H1 (cell line): Measurements from ENCODE around the gene DAPK1. TPM values are rescaled to one million over a fixed set of nuclear protein-coding genes. Genes with fewer than 3 reads are reported as not detected.

Experiments
- ASH2L ChIP-seq: fragments of 200-600, 300-600 bp; sonication (generic); IDR thresholded peaks from one replicate; pipeline ENCODE4 v1.7.1; 2017; ENCODE audit warnings: low read length
- ATF2 ChIP-seq: IDR thresholded peaks from 2 replicates; pipeline ENCODE4 v1.6.1; 2012; ENCODE audit warnings: low read length, inconsistent platforms
- ATF3 ChIP-seq: IDR thresholded peaks from 2 replicates; pipeline ENCODE4 v1.6.1; 2011; ENCODE audit warnings: low read depth, mild to moderate bottlenecking, low read length; ENCODE audit not compliant: insufficient read depth
- CBX5 ChIP-seq: fragments of 300-800, 300-1000 bp; sonication (generic); IDR thresholded peaks from 2 replicates; pipeline ENCODE4 v1.7.1; 2016; ENCODE audit warnings: antibody characterized with exemption, low read length, low read depth
- CHD2 ChIP-seq: IDR thresholded peaks from 2 replicates; pipeline ENCODE4 v1.6.1; 2012; ENCODE audit warnings: low read length, improper control_type of control experiment
- CREB1 ChIP-seq: IDR thresholded peaks from 2 replicates; pipeline ENCODE4 v1.6.1; 2012; ENCODE audit warnings: inconsistent platforms
- CTCF ChIP-seq, 3 experiments: IDR thresholded peaks; 1 replicate in 2 of 3; 2 replicates in 1 of 3; pipeline versions ENCODE4 v1.5.1 to v1.6.1; 2011; ENCODE audit warnings: low read length in 3 of 3, mild to moderate bottlenecking in 3 of 3, inconsistent platforms in 2 of 3, low read depth in 1 of 3, moderate library complexity in 1 of 3; ENCODE audit not compliant: insufficient read depth in 1 of 3; ENCODE audit errors: control extremely low read depth in 1 of 3
- EGR1 ChIP-seq: IDR thresholded peaks from 2 replicates; pipeline ENCODE4 v1.6.1; 2011; ENCODE audit warnings: low read depth, low read length, borderline replicate concordance
- GABPA ChIP-seq: IDR thresholded peaks from 2 replicates; pipeline ENCODE4 v1.6.1; 2011; ENCODE audit warnings: mild to moderate bottlenecking, low read length, moderate library complexity, borderline replicate concordance; ENCODE audit not compliant: insufficient read depth
- HDAC6 ChIP-seq: IDR thresholded peaks from one replicate; pipeline ENCODE4 v1.7.1; 2012; ENCODE audit warnings: low read depth, mild to moderate bottlenecking, inconsistent platforms, low read length, moderate library complexity
- MAX ChIP-seq: IDR thresholded peaks from 2 replicates; pipeline ENCODE4 v1.6.1; 2012; ENCODE audit warnings: inconsistent platforms
- PHF8 ChIP-seq: fragments of 200-600 bp; sonication (generic); conservative IDR thresholded peaks from 2 replicates; pipeline ENCODE4 v1.7.1; 2012; ENCODE audit warnings: low read depth, mild to moderate bottlenecking, inconsistent platforms, low read length, moderate library complexity
- POU5F1 ChIP-seq: IDR thresholded peaks from 2 replicates; pipeline ENCODE4 v1.6.1; 2011; ENCODE audit warnings: low read depth, mild to moderate bottlenecking, low read length, moderate library complexity
- RNF2 ChIP-seq: fragments of 200-900, 300-1000 bp; sonication (generic); IDR thresholded peaks from 2 replicates; pipeline ENCODE4 v1.7.1; 2016; ENCODE audit warnings: borderline replicate concordance, low read depth, mild to moderate bottlenecking, antibody characterized with exemption, low read length; ENCODE audit not compliant: poor library complexity, severe bottlenecking; ENCODE audit errors: missing control alignments
- SIRT6 ChIP-seq: IDR thresholded peaks from one replicate; pipeline ENCODE4 v1.7.1; 2012; ENCODE audit warnings: low read length, inconsistent platforms
- SIX5 ChIP-seq: IDR thresholded peaks from 2 replicates; pipeline ENCODE4 v1.6.1; 2011; ENCODE audit warnings: mild to moderate bottlenecking, low read depth, low read length
- SP1 ChIP-seq: IDR thresholded peaks from 2 replicates; pipeline ENCODE4 v1.6.1; 2011; ENCODE audit warnings: low read depth, low read length
- SP4 ChIP-seq: IDR thresholded peaks from 2 replicates; pipeline ENCODE4 v1.6.1; 2012; ENCODE audit warnings: low read length, inconsistent platforms
- SRF ChIP-seq: IDR thresholded peaks from 2 replicates; pipeline ENCODE4 v1.6.1; 2011; ENCODE audit warnings: mild to moderate bottlenecking, low read depth, low read length, moderate library complexity
- SUZ12 ChIP-seq: fragments of 200-600 bp; sonication (generic); IDR thresholded peaks from 2 replicates; pipeline ENCODE4 v1.6.1; 2012; ENCODE audit warnings: mild to moderate bottlenecking, inconsistent platforms, low read length, moderate library complexity, mixed read lengths
- TAF7 ChIP-seq: optimal IDR thresholded peaks from 2 replicates; pipeline ENCODE3; 2011; ENCODE audit warnings: low read depth, mild to moderate bottlenecking, inconsistent platforms, low read length, moderate library complexity, borderline replicate concordance
- polyA plus RNA-seq, 7 experiments: library from polyadenylated mRNA; depleted of rRNA in 3 of 7; stranded (reverse) in 5 of 7; unstranded in 2 of 7; fragments of >200 nt in 5 of 7; fragments of 200-250 nt in 2 of 7; gene quantifications; 1 replicate in 5 of 7; 2 replicates in 1 of 7; 4 replicates in 1 of 7; pipeline versions ENCODE4 v1.2.1 to v1.2.3, GENCODE V29; 2011 to 2013; ENCODE audit warnings: missing spikeins in 2 of 7, mixed read lengths in 2 of 7
- total RNA-seq: library from RNA; stranded (reverse); fragmentation: NEBNext Ultra II Directional; extraction: Animal tissue kit (Norgen Biotek cat#: 25700); gene quantifications from 2 replicates; pipeline ENCODE4 v1.2.1, GENCODE V29; 2021

The DAPK1 gene
- total and polyA plus RNA-seq, 2 of the 8 experiments (the other 6 are each of a cell fraction or from before 2014, with no cell fraction given) = 62.4 to 131 TPM

- TF ChIP-seq GABPA = no peak; the same call in 1 of the 2 replicates
- no peak for TF ChIP-seq RNF2
- TF ChIP-seq ATF2 = no peak
- no peak for TF ChIP-seq SRF
- TF ChIP-seq POU5F1 = no peak
- TF ChIP-seq EGR1 = no peak
- no peak for TF ChIP-seq SIX5
- TF ChIP-seq CTCF (IDR thresholded peaks at IDR 0.05; ENCODE audit: control extremely low read depth in 1 of 3, insufficient read depth in 1 of 3, low read depth in 1 of 3, low read length in 3 of 3) = peak; percentile 5 to 27 (median 18); a peak in 3 of 4 replicates
- 0 out of 2 replicates have a peak, but pooled peaks have one; percentile 7 for TF ChIP-seq CHD2
- no peak; the same call in 1 of the 2 replicates for TF ChIP-seq SP4
- no peak for TF ChIP-seq CBX5
- no peak for TF ChIP-seq SP1
- no peak for TF ChIP-seq HDAC6
- no peak for TF ChIP-seq TAF7
- no peak for TF ChIP-seq SIRT6
- TF ChIP-seq MAX = peak; percentile 63
- peak; percentile 55 for TF ChIP-seq ASH2L
- 0 out of 2 replicates have a peak, but pooled peaks have one; percentile 34 for TF ChIP-seq CREB1
- TF ChIP-seq ATF3 = no peak
- TF ChIP-seq SUZ12 = no peak
- peak; percentile 46; the same call in 1 of the 2 replicates for TF ChIP-seq PHF8
These were observed at the start of gene DAPK1 (continued) for GRCh38 chr9:87497604-87498045.
